ENCODE measurements around the gene DCDC1.

DNA sequence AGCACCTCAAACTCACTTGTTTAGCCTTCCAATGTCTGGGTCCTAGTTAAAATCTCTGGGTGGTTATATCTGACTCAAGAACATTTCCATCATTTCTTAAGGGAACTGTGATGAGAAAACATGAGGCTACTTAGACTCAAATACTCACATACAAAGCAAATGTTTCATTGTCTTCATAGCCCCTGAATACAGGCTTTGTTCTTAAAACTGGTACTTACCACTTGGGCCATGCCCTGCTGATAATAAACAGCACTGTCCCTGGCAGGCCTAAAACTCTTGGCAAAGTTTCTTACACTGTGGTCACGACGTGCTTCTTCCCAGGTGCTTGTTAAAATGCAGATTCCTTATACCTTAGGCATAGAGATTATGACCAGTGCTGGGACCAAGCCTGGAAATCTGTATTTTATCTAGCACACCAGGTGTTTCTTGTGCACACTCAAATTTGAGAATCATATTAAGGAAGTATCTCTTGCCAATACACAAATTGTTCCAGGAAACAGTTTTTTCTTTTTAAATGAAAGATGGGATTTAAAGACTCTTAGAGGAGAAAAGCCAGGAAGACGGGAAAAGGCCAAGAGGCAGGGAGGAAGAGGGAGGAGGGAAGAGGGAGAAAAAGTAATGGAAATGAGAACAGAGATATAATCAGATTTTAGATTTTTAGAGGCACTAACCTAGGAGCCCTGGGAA lies 495.5 kb downstream of the DCDC1 start:
- TF ChIP-seq, protein P1, sequence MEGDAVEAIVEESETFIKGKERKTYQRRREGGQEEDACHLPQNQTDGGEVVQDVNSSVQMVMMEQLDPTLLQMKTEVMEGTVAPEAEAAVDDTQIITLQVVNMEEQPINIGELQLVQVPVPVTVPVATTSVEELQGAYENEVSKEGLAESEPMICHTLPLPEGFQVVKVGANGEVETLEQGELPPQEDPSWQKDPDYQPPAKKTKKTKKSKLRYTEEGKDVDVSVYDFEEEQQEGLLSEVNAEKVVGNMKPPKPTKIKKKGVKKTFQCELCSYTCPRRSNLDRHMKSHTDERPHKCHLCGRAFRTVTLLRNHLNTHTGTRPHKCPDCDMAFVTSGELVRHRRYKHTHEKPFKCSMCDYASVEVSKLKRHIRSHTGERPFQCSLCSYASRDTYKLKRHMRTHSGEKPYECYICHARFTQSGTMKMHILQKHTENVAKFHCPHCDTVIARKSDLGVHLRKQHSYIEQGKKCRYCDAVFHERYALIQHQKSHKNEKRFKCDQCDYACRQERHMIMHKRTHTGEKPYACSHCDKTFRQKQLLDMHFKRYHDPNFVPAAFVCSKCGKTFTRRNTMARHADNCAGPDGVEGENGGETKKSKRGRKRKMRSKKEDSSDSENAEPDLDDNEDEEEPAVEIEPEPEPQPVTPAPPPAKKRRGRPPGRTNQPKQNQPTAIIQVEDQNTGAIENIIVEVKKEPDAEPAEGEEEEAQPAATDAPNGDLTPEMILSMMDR (IDR thresholded peaks at IDR 0.05), result no peak
- no peak for TF ChIP-seq POLR2A (IDR thresholded peaks at IDR 0.05)
